GM12892 (cell line): ENCODE data around the gene SEC23IP.

Experiments used
- POLR2A ChIP-seq: IDR thresholded peaks from 2 replicates; pipeline ENCODE4 v1.6.1; 2011; ENCODE audit warnings: low read depth, low read length, control low read depth
- POLR2AphosphoS5 ChIP-seq: IDR thresholded peaks from 2 replicates; pipeline ENCODE4 v1.6.1; 2011; ENCODE audit warnings: low read depth, low read length, control low read depth

GRCh38 chr10:119852277-119852676, 40.3 kb upstream of the SEC23IP start:
- TF ChIP-seq POLR2A (no peak), POLR2AphosphoS5 (no peak)
